Subcutaneous adipose tissue (tissue), 4 donors: Measurements from ENCODE around the gene MAPKAP1. TPM values are rescaled to one million over a fixed set of nuclear protein-coding genes. Genes with fewer than 3 reads are reported as not detected.

Experiments used
- CTCF ChIP-seq: fragments of 450-650 bp; IDR thresholded peaks from one replicate; pipeline ENCODE4 v1.5.1; 2016; ENCODE audit warnings: low read depth, mild to moderate bottlenecking, control low read depth, antibody characterized with exemption, moderate library complexity
- total RNA-seq, 4 donors: library from RNA; depleted of rRNA; stranded (reverse); fragments of >200 nt; gene quantifications; one replicate each; pipeline ENCODE4 v1.1.0, GENCODE V29; 2016

The MAPKAP1 gene
- total RNA-seq, 4 donors from 2014 or later: 64.4 to 146 (median 83.9) TPM

GRCh38 chr9:125730168-125730567, 23.2 kb upstream of the MAPKAP1 start:
- TF ChIP-seq CTCF: no peak

GRCh38 chr9:125726456-125727132, 19.6 kb upstream of the MAPKAP1 start:
- TF ChIP-seq CTCF: no peak

- TF ChIP-seq CTCF: no peak
Observed at GRCh38 chr9:125707472-125707804, 430 bp upstream of the MAPKAP1 start.

GRCh38 chr9:125705893-125706292, 1.1 kb downstream of the MAPKAP1 start:
- no peak for TF ChIP-seq CTCF

GRCh38 chr9:125703662-125704061, 3.3 kb downstream of the MAPKAP1 start:
- no peak for TF ChIP-seq CTCF

GRCh38 chr9:125701351-125701750, 5.7 kb downstream of the MAPKAP1 start:
- no peak for TF ChIP-seq CTCF

GRCh38 chr9:125700791-125701190, 6.2 kb downstream of the MAPKAP1 start:
- no peak for TF ChIP-seq CTCF
